EL (cell line): ENCODE results near the gene FIS1.
"Not testable (repeated sequence)": the region's sequence is repeated elsewhere in the genome, so short reads cannot be mapped to it uniquely, and the experiment has no call there.

Experiments
- DNase-seq: peaks from one replicate; pipeline ENCODE4 v3.0.0-alpha.2; 2016

The FIS1 gene

GRCh38 chr7:101202603-101202918 lies 42.3 kb downstream of the FIS1 start:
- no peak for DNase-seq

GRCh38 chr7:101201695-101202602 lies 42.9 kb downstream of the FIS1 start:
- DNase-seq, result no peak

GRCh38 chr7:101200862-101201599 lies 43.9 kb downstream of the FIS1 start, which contains the start of gene MOGAT3:
Gene MOGAT3, minus strand, starts transcription at chr7:101201036. Its CDS starts 182 bp downstream, at chr7:101200854.
- DNase-seq, result no peak

- no peak for DNase-seq
These were observed 44.4 kb downstream of the FIS1 start for GRCh38 chr7:101200504-101200861.

GRCh38 chr7:101199522-101199921 lies 45.4 kb downstream of the FIS1 start:
- not testable (repeated sequence) for DNase-seq

- DNase-seq, result no peak
These were observed 46.4 kb downstream of the FIS1 start for GRCh38 chr7:101198476-101198875.

GRCh38 chr7:101197991-101198390 lies 46.9 kb downstream of the FIS1 start:
- DNase-seq, result no peak

- DNase-seq, result no peak
These were observed 49.0 kb downstream of the FIS1 start for GRCh38 chr7:101195884-101196283.
